GM23338 (cell line): Measurements from ENCODE around the gene PNPLA7. TPM values are rescaled to one million over a fixed set of nuclear protein-coding genes. Genes with fewer than 3 reads are reported as not detected.

Experiments used
- ATAC-seq: fragments of 200-7000 bp; cut with Tn5 transposase; 3 replicates; pipeline ENCODE4 v1.9.1; 2020
- DNase-seq: peaks from one replicate; pipeline ENCODE4 v3.0.0-alpha.2; 2015; ENCODE audit warnings: low spot score
- H2AFZ ChIP-seq: fragments of 200-600 bp; sonication (generic); 2 replicates; pipeline ENCODE4 v1.8.0; 2016; ENCODE audit warnings: antibody characterized with exemption, mild to moderate bottlenecking, moderate library complexity
- H3F3A ChIP-seq: fragments of 200-600 bp; sonication (generic); replicated peaks from 2 replicates; pipeline ENCODE4 v1.8.0; 2017; ENCODE audit warnings: antibody characterized with exemption, mixed run types, low read depth
- H3K27ac ChIP-seq: fragments of 200-600 bp; sonication (generic); 2 replicates; pipeline ENCODE4 v1.6.1; 2016; ENCODE audit warnings: low read depth
- H3K27me3 ChIP-seq: fragments of 200-600 bp; sonication (generic); 2 replicates; pipeline ENCODE4 v1.8.0; 2016; ENCODE audit warnings: mild to moderate bottlenecking, mixed run types, moderate library complexity; ENCODE audit not compliant: insufficient read depth
- H3K36me3 ChIP-seq: fragments of 200-600 bp; sonication (generic); 2 replicates; pipeline ENCODE4 v1.8.0; 2016; ENCODE audit warnings: mild to moderate bottlenecking; ENCODE audit not compliant: insufficient read depth
- H3K4me1 ChIP-seq: fragments of 200-600 bp; sonication (generic); 2 replicates; pipeline ENCODE4 v1.8.0; 2016; ENCODE audit warnings: mild to moderate bottlenecking, moderate library complexity; ENCODE audit not compliant: insufficient read depth
- H3K4me2 ChIP-seq: fragments of 200-600 bp; sonication (generic); 2 replicates; pipeline ENCODE4 v1.7.1; 2017; ENCODE audit warnings: mixed run types
- H3K4me3 ChIP-seq: fragments of 200-600 bp; sonication (generic); 2 replicates; pipeline ENCODE4 v1.6.1; 2016; ENCODE audit warnings: mixed run types
- H3K79me2 ChIP-seq: fragments of 200-600 bp; sonication (generic); replicated peaks from 2 replicates; pipeline ENCODE4 v1.8.0; 2017; ENCODE audit warnings: mild to moderate bottlenecking; ENCODE audit not compliant: insufficient read depth
- H3K9me2 ChIP-seq: fragments of 200-600 bp; sonication (generic); 2 replicates; pipeline ENCODE4 v1.8.0; 2017; ENCODE audit not compliant: insufficient read depth
- H4K20me1 ChIP-seq: fragments of 200-600 bp; sonication (generic); replicated peaks from 2 replicates; pipeline ENCODE4 v1.8.0; 2017; ENCODE audit warnings: mild to moderate bottlenecking; ENCODE audit not compliant: insufficient read depth
- H3K27ac Mint-ChIP-seq: 2 replicates; pipeline ENCODE4 v1.8.0; 2020; ENCODE audit warnings: inconsistent platforms, mild to moderate bottlenecking, moderate library complexity, mixed read lengths
- H3K27me3 Mint-ChIP-seq: 3 replicates; pipeline ENCODE4 v1.8.0; 2022; ENCODE audit warnings: low read depth, mild to moderate bottlenecking, moderate library complexity, mixed read lengths, inconsistent platforms; ENCODE audit not compliant: insufficient read depth, poor library complexity
- H3K36me3 Mint-ChIP-seq: 3 replicates; pipeline ENCODE4 v1.8.0; 2021; ENCODE audit warnings: low read depth, mild to moderate bottlenecking, inconsistent platforms, moderate library complexity, mixed read lengths
- H3K4me1 Mint-ChIP-seq: 3 replicates; pipeline ENCODE4 v1.8.0; 2020; ENCODE audit warnings: mild to moderate bottlenecking, inconsistent platforms, mixed read lengths
- H3K4me3 Mint-ChIP-seq: 3 replicates; pipeline ENCODE4 v1.8.0; 2021; ENCODE audit warnings: moderate library complexity, mild to moderate bottlenecking, inconsistent platforms, mixed read lengths
- H3K9me3 Mint-ChIP-seq: 3 replicates; pipeline ENCODE4 v1.8.0; 2020; ENCODE audit warnings: moderate library complexity, mild to moderate bottlenecking, inconsistent platforms, mixed read lengths
- CREB1 ChIP-seq: fragments of 250-450 bp; sonication (Bioruptor Pico); IDR thresholded peaks from 2 replicates; pipeline ENCODE4 v1.5.0; 2020; ENCODE audit warnings: low read depth, mild to moderate bottlenecking, moderate library complexity
- EZH2 ChIP-seq: fragments of 200-600 bp; sonication (generic); IDR thresholded peaks from one replicate; pipeline ENCODE4 v1.8.0; 2017; ENCODE audit warnings: antibody characterized with exemption, mild to moderate bottlenecking, low read depth; ENCODE audit not compliant: unreplicated experiment
- EZH2phosphoT487 ChIP-seq: fragments of 200-600 bp; sonication (generic); IDR thresholded peaks from one replicate; pipeline ENCODE4 v1.8.1; 2018; ENCODE audit warnings: antibody characterized with exemption; ENCODE audit not compliant: unreplicated experiment
- JUNB ChIP-seq: IDR thresholded peaks from one replicate; pipeline ENCODE4 v1.6.1; 2016; ENCODE audit warnings: antibody characterized with exemption; ENCODE audit not compliant: unreplicated experiment
- NANOG ChIP-seq: IDR thresholded peaks from 2 replicates; pipeline ENCODE4 v1.6.1; 2016; ENCODE audit warnings: antibody characterized with exemption, borderline replicate concordance
- POLR2AphosphoS5 ChIP-seq: IDR thresholded peaks from 2 replicates; pipeline ENCODE4 v1.6.1; 2016; ENCODE audit warnings: antibody characterized with exemption, low read depth
- REST ChIP-seq: IDR thresholded peaks from one replicate; pipeline ENCODE4 v1.6.1; 2018; ENCODE audit warnings: antibody characterized with exemption; ENCODE audit not compliant: unreplicated experiment
- STAT1 ChIP-seq: IDR thresholded peaks from one replicate; pipeline ENCODE4 v1.6.1; 2016; ENCODE audit warnings: antibody characterized with exemption; ENCODE audit not compliant: unreplicated experiment
- ZNF114 ChIP-seq: fragments of 250-450 bp; sonication (Bioruptor Pico); IDR thresholded peaks from 2 replicates; pipeline ENCODE4 v1.5.0; 2020; ENCODE audit warnings: mild to moderate bottlenecking, moderate library complexity
- ZNF331 ChIP-seq: fragments of 250-450 bp; sonication (Bioruptor Pico); IDR thresholded peaks from 2 replicates; pipeline ENCODE4 v1.5.0; 2020; ENCODE audit warnings: low read depth, mild to moderate bottlenecking, moderate library complexity
- ZNF462 ChIP-seq: fragments of 250-450 bp; sonication (Bioruptor Pico); IDR thresholded peaks from 2 replicates; pipeline ENCODE4 v1.5.0; 2020; ENCODE audit warnings: mild to moderate bottlenecking, moderate library complexity
- polyA plus RNA-seq: library from polyadenylated mRNA; unstranded; fragments of >200 nt; fragmentation: Nextera tagmentation; extraction: Ambion mirVana; gene quantifications from 2 replicates; pipeline ENCODE4 v1.2.1, GENCODE V29; 2016
- total RNA-seq: library from RNA; depleted of rRNA; stranded (reverse); fragments of >200 nt; shearing (Covaris generic); gene quantifications from 2 replicates; pipeline ENCODE4 v1.2.3, GENCODE V29; 2014
- TF ChIP-seq, protein P1 (sequence below): IDR thresholded peaks from 2 replicates; pipeline ENCODE4 v1.6.1; 2016; ENCODE audit warnings: antibody characterized with exemption
- TF ChIP-seq, protein P2 (sequence below), 2 experiments: fragments of 200-600 bp in 1 of 2; sonication (generic) in 1 of 2; conservative IDR thresholded peaks; 2 replicates each; pipeline versions ENCODE4 v1.5.1 to v1.6.1; 2016 to 2017; ENCODE audit warnings: antibody characterized with exemption in 2 of 2, low read depth in 2 of 2, mild to moderate bottlenecking in 2 of 2, moderate library complexity in 1 of 2

The PNPLA7 gene
- total and polyA plus RNA-seq, 2 experiments from 2014 or later, result 0.45 to 0.80 TPM

GRCh38 chr9:137491735-137492432 lies 58.3 kb downstream of the PNPLA7 start:
- H3K9me2 ChIP-seq, result no peaks in the 10 kb centered on the region

More at GRCh38 chr9:137491735-137492432, 58.3 kb downstream of the PNPLA7 start:
- H3K27me3 ChIP-seq, result no peaks in the 10 kb centered on the region
- no peaks in the 10 kb centered on the region for H4K20me1 ChIP-seq
- H3K4me1 ChIP-seq, result no peaks in the 10 kb centered on the region
- ATAC-seq (no peak), DNase-seq (no peak)
- no peak overlapping the region for H2AFZ ChIP-seq
- no peaks in the 10 kb centered on the region for H3F3A ChIP-seq
- Mint-ChIP-seq H3K4me1 (no peaks in the 10 kb centered on the region; the same call in 2 of the 3 replicates), H3K27me3 (peaks cover 13% of the 10 kb centered on the region), H3K9me3 (peaks cover 19% of the 10 kb centered on the region), H3K27ac (no peak overlapping the region), H3K36me3 (no peaks in the 10 kb centered on the region), H3K4me3 (no peak overlapping the region)
- no peak overlapping the region for H3K27ac ChIP-seq
- no peak for TF ChIP-seq STAT1
- TF ChIP-seq CREB1, result no peak
- TF ChIP-seq, protein P1, sequence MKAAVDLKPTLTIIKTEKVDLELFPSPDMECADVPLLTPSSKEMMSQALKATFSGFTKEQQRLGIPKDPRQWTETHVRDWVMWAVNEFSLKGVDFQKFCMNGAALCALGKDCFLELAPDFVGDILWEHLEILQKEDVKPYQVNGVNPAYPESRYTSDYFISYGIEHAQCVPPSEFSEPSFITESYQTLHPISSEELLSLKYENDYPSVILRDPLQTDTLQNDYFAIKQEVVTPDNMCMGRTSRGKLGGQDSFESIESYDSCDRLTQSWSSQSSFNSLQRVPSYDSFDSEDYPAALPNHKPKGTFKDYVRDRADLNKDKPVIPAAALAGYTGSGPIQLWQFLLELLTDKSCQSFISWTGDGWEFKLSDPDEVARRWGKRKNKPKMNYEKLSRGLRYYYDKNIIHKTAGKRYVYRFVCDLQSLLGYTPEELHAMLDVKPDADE, result no peak
- no peak for TF ChIP-seq EZH2
- TF ChIP-seq, protein P2, sequence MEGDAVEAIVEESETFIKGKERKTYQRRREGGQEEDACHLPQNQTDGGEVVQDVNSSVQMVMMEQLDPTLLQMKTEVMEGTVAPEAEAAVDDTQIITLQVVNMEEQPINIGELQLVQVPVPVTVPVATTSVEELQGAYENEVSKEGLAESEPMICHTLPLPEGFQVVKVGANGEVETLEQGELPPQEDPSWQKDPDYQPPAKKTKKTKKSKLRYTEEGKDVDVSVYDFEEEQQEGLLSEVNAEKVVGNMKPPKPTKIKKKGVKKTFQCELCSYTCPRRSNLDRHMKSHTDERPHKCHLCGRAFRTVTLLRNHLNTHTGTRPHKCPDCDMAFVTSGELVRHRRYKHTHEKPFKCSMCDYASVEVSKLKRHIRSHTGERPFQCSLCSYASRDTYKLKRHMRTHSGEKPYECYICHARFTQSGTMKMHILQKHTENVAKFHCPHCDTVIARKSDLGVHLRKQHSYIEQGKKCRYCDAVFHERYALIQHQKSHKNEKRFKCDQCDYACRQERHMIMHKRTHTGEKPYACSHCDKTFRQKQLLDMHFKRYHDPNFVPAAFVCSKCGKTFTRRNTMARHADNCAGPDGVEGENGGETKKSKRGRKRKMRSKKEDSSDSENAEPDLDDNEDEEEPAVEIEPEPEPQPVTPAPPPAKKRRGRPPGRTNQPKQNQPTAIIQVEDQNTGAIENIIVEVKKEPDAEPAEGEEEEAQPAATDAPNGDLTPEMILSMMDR (conservative IDR thresholded peaks at IDR 0.05; ENCODE audit: low read depth in 2 of 2), result no peak
- no peak for TF ChIP-seq POLR2AphosphoS5
- TF ChIP-seq ZNF114 (CRISPR knock-in tag), result no peak
- no peak for TF ChIP-seq REST
- no peak for TF ChIP-seq ZNF462
- TF ChIP-seq NANOG, result no peak
- TF ChIP-seq EZH2phosphoT487, result no peak
- TF ChIP-seq JUNB, result no peak
- no peak for TF ChIP-seq ZNF331 (CRISPR knock-in tag)
- no peaks in the 10 kb centered on the region for H3K79me2 ChIP-seq
- H3K4me2 ChIP-seq, result no peak overlapping the region
- H3K4me3 ChIP-seq, result no peak overlapping the region
- H3K36me3 ChIP-seq, result no peaks in the 10 kb centered on the region
